Neural crest cell (in vitro differentiated cells): Measurements from ENCODE around the gene CAPN5. TPM values are rescaled to one million over a fixed set of nuclear protein-coding genes. Genes with fewer than 3 reads are reported as not detected.

Source experiments
- DNase-seq: peaks from one replicate; pipeline ENCODE4 v3.0.0; 2021; ENCODE audit warnings: low read depth, mixed read lengths, low spot score
- H3K27ac Mint-ChIP-seq: one replicate; pipeline ENCODE4 v1.8.0; 2021; ENCODE audit warnings: mild to moderate bottlenecking, mixed read lengths; ENCODE audit not compliant: unreplicated experiment
- H3K27me3 Mint-ChIP-seq: 2 replicates; pipeline ENCODE4 v1.8.0; 2021; ENCODE audit warnings: low read depth, mild to moderate bottlenecking, mixed read lengths
- H3K36me3 Mint-ChIP-seq: 2 replicates; pipeline ENCODE4 v1.8.0; 2021; ENCODE audit warnings: low read depth, mild to moderate bottlenecking, mixed read lengths
- H3K4me1 Mint-ChIP-seq: 2 replicates; pipeline ENCODE4 v1.8.0; 2021; ENCODE audit warnings: mixed read lengths
- H3K4me3 Mint-ChIP-seq: one replicate; pipeline ENCODE4 v1.8.0; 2021; ENCODE audit warnings: mild to moderate bottlenecking, mixed read lengths
- H3K9me3 Mint-ChIP-seq: 2 replicates; pipeline ENCODE4 v1.8.0; 2021; ENCODE audit warnings: mixed read lengths
- CTCF ChIP-seq: fragments of 200-600 bp; sonication (generic); conservative IDR thresholded peaks from 2 replicates; pipeline ENCODE4 v1.5.0; 2021; ENCODE audit warnings: antibody characterized with exemption, mild to moderate bottlenecking
- total RNA-seq: library from RNA; stranded (reverse); gene quantifications from 2 replicates; pipeline ENCODE4 v1.2.1, GENCODE V29; 2021

CAPN5 gene
- total RNA-seq, 1 donor from 2014 or later = 25.8 TPM

GRCh38 chr11:77151804-77152509 lies 85.2 kb downstream of the CAPN5 start:
- Mint-ChIP-seq H3K27ac (no peak overlapping the region), H3K27me3 (peaks cover 9% of the 10 kb centered on the region), H3K4me1 (peaks cover 34% of the 10 kb centered on the region), H3K9me3 (no peaks in the 10 kb centered on the region), H3K36me3 (no peaks in the 10 kb centered on the region), H3K4me3 (no peak overlapping the region)
- DNase-seq = no peak
- TF ChIP-seq CTCF = no peak

- Mint-ChIP-seq H3K36me3 (no peaks in the 10 kb centered on the region), H3K9me3 (no peaks in the 10 kb centered on the region), H3K27ac (peak overlapping the region; percentile 68), H3K27me3 (peaks cover 5% of the 10 kb centered on the region), H3K4me1 (peaks cover 25% of the 10 kb centered on the region), H3K4me3 (no peak overlapping the region)
- no peak for DNase-seq
- no peak for TF ChIP-seq CTCF
Observed at GRCh38 chr11:77152846-77153245, 86.1 kb downstream of the CAPN5 start.

- Mint-ChIP-seq H3K4me3 (no peak overlapping the region), H3K27ac (no peak overlapping the region), H3K4me1 (peaks cover 19% of the 10 kb centered on the region), H3K9me3 (no peaks in the 10 kb centered on the region), H3K36me3 (no peaks in the 10 kb centered on the region), H3K27me3 (no peaks in the 10 kb centered on the region)
- DNase-seq = no peak
- TF ChIP-seq CTCF = no peak
Observed at GRCh38 chr11:77153276-77154185, 86.8 kb downstream of the CAPN5 start.

- H3K4me1 Mint-ChIP-seq = peaks cover 16% of the 10 kb centered on the region
Observed at GRCh38 chr11:77154381-77155081, 87.8 kb downstream of the CAPN5 start.

More at GRCh38 chr11:77154381-77155081, 87.8 kb downstream of the CAPN5 start:
- no peaks in the 10 kb centered on the region for H3K27me3 Mint-ChIP-seq
- no peaks in the 10 kb centered on the region for H3K9me3 Mint-ChIP-seq
- H3K27ac Mint-ChIP-seq = no peak overlapping the region
- H3K4me3 Mint-ChIP-seq = no peak overlapping the region
- no peak for DNase-seq
- no peak for TF ChIP-seq CTCF
- no peaks in the 10 kb centered on the region for H3K36me3 Mint-ChIP-seq
